GM18507 (cell line): ENCODE data around the gene BRPF1.

Experiments
- DNase-seq: peaks from one replicate; pipeline ENCODE4 v3.0.0; 2011; ENCODE audit warnings: low read depth; ENCODE audit not compliant: insufficient read length; ENCODE audit errors: extremely low spot score
- FAIRE-seq: peaks from 2 replicates; lab custom pipeline; 2011; peaks lifted over from hg19 to GRCh38; lab: Jason Lieb, UNC

BRPF1 gene

DNA sequence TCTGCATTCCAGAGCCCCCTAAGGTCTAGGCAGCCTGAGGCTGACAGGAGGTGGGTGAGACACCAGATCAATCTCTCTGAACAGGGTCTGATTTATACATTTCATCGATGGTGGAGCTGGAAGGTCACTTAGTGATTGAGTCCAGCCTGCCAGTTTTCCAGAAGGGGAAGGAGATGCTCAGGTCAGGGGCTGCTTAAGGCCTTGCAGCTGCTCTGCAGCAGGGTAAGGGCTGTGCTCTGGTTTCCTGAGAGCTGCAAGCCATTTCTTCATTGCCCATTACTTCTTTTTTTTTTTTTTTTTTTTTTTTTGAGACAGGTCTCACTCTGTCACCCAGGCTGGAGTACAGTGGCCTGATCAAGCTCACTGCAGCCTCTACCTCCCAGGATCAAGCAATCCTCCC, 50.0 kb downstream of the BRPF1 start:
- no peak for DNase-seq

DNA sequence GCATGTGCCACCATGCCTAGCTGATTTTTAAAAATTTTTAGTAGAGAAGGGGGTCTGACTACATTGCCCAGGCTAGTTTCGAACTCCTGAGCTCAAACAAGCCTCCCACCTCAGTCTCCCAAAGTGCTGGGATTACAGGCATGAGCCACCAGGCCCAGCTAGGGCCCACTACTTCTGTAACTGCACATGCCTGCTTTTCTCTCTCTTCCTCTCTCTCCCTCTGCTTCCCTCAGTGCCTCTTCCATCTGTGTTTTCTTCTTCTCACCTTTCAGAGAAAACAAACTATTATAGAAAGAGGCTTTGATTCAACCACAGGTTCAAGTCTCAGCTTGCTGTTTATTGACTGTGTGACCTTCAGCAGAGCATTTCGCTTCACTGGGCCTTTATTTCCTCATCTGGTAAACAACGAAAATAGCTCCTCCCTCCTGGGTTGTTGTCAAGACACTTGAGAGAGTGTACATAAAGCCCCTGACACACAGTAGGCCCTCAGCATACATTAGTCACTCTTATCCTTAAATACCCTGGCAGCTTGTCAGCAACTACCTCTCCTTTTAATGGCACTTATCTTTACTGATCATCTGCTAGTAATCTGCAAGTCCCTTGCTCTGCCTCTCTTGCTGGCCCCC, 50.6 kb downstream of the BRPF1 start:
- no peak for FAIRE-seq

More for the DNA sequence above, 50.0 kb downstream of the BRPF1 start:
- no peak for FAIRE-seq

GRCh38 chr3:9782770-9783169, 51.2 kb downstream of the BRPF1 start:
- no peak for FAIRE-seq
- no peak for DNase-seq

More for the DNA sequence above, 50.6 kb downstream of the BRPF1 start:
- no peak for DNase-seq

DNA sequence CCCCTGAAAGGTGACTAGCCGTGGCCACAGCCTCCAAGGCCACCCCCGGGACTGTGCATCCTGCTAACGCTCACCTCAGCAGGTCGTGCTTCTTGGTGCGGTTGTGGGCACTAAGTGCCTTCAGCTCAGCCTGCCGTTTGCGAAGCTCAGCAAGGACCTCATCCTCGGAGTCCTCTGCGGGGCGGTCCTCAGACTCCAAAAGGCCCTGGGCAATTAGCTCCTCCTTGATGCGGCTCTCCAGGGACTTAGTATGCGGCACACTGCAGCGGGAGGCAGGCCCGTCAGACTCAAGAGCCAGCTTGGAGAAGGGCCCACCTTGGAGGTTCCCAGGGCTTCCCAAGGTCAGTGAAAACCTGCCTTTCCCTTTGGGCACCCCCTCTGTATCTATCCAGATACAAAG, 52.4 kb downstream of the BRPF1 start:
- DNase-seq (no peak), FAIRE-seq (no peak)

GRCh38 chr3:9784965-9785364, 53.4 kb downstream of the BRPF1 start:
- FAIRE-seq (no peak), DNase-seq (no peak)

DNA sequence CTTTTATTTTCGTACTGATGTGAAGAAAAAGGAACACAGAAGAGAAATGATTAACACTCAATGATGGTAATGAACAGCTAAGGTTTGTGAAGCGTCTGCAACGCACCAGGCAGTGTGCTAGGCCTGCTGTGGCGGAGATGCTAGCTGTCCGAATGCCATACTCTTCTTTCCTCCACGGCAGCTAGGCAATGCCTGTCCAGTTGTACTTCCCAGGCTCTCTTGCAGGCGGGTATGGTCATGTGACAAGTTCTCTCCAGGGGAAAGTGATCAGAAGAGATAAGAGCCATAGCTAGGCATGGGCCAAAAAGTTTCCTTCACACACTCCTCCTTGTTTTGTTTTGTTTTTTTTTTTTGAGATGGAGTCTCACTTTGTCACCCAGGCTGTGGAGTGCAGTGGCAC, 54.1 kb downstream of the BRPF1 start:
- no peak for FAIRE-seq
- no peak for DNase-seq

DNA sequence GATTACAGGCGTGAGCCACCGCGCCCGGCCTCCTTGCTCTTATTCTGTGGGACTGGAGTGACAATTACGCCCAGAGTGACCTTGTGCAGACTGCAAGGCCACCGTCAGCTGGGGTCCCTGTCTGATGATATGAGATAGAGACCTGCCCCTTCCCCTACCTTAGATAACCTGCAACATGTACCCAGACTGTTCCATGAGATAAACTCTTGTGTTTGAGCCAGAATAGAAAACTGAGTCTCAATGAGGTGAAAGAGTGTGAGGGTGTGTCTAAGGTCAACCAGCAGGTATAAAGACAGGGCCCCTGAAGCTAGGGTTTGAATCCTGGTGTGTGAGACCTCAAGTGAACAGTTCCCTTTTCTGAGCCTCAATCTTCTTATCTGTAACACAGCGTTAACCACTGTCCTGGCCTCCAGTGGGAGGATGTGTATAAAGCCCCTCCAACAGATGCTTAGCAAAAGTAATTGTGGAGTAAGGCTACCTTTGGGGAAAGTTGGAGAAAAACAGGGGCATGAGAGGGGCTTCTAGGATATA, 54.7 kb downstream of the BRPF1 start:
- no peak for FAIRE-seq
- no peak for DNase-seq

GRCh38 chr3:9786825-9787669, 55.5 kb downstream of the BRPF1 start:
- FAIRE-seq (no peak), DNase-seq (no peak)

- no peak for DNase-seq
- no peak for FAIRE-seq
Measured at GRCh38 chr3:9787714-9788113, 56.2 kb downstream of the BRPF1 start.

DNA sequence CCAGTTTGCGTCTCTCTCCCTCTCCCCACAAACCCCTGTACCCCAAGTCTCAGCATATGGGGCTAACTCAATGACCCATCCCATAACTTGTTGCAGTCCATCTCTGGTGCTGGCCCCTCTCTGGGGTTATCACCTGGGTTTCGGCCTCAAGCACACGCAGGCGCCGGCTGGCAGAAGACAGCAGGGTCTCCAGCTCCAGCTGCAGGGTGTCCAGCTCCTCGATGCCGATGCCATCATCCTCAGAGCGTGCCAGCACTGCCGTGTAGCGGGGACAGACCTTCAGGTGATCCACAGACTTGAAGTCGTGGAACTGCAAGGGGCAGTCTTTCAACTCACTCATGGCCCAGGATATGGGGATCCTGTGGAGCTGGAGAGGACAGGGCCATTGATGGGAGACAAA, 59.6 kb downstream of the BRPF1 start:
- no peak for DNase-seq
- FAIRE-seq = no peak

GRCh38 chr3:9791790-9792404, 60.4 kb downstream of the BRPF1 start:
- FAIRE-seq = no peak

DNA sequence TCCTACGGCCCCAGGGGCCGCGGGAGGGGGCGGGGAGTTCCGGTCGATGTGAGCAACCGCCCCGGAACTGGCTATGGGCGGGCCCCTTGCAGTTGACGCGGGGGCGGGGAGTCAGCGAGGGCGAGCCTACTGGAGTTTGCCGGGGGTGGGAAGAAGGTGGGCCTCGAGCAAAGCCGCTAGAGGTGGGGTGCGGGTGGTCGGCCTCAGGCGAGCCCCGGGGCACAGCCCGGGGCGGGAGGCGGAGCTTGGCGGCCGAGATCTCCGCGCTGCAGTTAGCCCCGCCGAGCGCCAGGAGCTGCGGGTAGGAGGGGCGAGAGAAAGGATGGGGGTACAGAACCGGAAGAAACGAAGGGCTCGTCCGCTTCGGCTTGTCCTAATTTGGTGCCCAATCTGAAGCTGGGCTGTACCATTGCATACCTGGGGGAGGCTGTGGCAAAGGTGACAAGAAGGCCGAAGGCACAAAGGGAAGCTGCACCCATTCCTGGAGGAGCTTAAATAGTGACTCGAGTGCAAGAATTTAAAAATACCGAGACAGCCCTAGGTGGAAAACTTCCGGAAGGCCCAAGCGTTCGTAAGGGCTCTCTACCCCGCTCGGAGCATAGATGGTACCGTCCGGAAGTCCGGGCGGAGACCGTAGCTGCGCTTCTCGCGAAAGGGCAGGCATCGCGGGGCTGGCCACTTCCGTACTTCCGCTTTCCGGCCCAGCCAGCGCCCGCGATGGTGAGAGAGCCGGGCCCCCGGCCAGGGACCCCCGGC, 61.0 kb downstream of the BRPF1 start, which contains the start of the genes ARPC4 and TADA3:
ARPC4 (plus strand) TSS at position 678 of the 756 bp plus-strand sequence; CDS start at position 718, 40 bp downstream.
TADA3 (minus strand) TSS at position 69 of the 756 bp plus-strand sequence. CDS start 1,007 bp downstream, outside the sequence.
- FAIRE-seq = peak; percentile 92
- DNase-seq = peak; percentile 77

More at GRCh38 chr3:9791790-9792404, 60.4 kb downstream of the BRPF1 start:
- DNase-seq = no peak

DNA sequence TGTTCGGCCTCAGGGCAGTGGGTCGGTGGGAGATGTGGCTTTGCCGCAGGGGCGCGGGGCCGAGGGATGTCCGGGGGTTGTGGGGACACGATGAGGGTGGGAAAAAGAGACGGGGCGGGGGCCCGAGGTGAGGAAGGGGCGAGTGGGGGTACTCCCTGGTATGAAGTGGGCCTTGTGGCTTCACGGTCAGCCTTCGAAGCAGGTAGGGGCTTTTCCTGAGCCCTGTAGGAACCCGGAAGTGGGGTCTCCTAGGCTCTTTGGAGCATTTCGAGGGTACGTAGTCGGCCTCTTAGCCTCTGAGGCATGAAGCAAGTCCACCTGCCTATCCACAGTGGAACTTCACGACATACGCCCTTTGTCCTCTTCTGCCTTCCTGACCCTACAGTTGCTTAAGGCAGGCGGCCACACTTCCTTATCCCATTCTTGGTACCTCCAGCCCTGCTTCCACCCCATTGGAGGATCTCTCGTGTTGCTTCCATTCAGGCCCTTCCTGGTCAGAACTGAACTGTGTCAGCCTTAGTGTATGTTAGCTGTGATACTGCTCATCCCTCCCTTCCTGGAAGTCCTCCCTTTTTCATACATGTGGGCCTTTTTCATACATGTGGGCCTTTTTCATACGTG, 61.7 kb downstream of the BRPF1 start:
- FAIRE-seq = no peak

GRCh38 chr3:9794400-9794799, 62.9 kb downstream of the BRPF1 start:
- FAIRE-seq = no peak
- DNase-seq = no peak

More for the DNA sequence above, 61.7 kb downstream of the BRPF1 start:
- DNase-seq = no peak

DNA sequence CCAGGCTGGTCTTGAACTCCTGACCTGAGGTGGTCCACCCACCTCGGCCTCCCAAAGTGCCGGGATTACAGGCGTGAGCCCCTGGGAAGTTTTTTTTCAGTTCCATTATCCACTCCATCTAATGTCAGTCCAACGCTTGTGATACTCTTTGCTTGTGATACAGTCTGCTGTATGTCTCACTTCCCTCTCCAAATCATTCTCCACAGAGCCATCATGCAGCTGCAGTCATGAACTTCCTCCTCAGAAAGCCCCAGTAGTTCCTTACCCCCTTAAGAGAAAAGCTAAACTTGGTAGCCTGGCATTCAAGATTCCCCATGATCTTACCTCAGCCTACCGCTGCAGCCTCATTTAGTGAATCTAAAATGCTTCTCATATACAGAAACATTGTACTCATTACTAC, 63.7 kb downstream of the BRPF1 start:
- no peak for DNase-seq
- no peak for FAIRE-seq

- FAIRE-seq = no peak
Measured at GRCh38 chr3:9797196-9797945, 65.8 kb downstream of the BRPF1 start.

More at GRCh38 chr3:9797196-9797945, 65.8 kb downstream of the BRPF1 start:
- no peak for DNase-seq
